ENCODE results near the gene CST2.

Gene CST2

DNA sequence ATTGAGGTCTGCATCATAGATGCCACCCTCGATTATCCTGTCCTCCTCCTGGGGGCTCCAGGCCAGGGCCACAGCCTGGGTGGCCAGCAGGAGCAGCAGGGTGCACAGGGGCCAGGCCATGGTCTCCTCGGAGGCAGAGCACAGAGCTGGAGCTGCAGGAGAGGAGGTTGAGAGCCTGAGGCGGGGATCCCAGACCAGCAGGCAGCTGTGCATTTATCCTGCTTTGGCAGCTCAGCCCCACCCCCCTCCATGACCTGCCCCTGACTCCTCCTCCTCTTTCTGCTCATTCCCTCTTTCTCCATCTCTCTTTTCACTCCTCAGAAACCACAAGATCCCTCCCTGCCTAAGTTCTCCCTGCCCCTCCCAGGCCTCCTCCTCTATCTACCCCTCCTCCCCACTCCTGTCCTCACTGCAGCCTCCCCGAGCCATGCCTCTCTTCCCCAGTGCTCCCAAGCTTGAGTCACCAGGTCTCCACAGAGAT, at the start of gene CST2:
TSS of gene CST2 (minus strand) at position 189 of the 481 bp plus-strand sequence. CDS start at position 120, 69 bp downstream.
- TF ChIP-seq, protein P1, sequence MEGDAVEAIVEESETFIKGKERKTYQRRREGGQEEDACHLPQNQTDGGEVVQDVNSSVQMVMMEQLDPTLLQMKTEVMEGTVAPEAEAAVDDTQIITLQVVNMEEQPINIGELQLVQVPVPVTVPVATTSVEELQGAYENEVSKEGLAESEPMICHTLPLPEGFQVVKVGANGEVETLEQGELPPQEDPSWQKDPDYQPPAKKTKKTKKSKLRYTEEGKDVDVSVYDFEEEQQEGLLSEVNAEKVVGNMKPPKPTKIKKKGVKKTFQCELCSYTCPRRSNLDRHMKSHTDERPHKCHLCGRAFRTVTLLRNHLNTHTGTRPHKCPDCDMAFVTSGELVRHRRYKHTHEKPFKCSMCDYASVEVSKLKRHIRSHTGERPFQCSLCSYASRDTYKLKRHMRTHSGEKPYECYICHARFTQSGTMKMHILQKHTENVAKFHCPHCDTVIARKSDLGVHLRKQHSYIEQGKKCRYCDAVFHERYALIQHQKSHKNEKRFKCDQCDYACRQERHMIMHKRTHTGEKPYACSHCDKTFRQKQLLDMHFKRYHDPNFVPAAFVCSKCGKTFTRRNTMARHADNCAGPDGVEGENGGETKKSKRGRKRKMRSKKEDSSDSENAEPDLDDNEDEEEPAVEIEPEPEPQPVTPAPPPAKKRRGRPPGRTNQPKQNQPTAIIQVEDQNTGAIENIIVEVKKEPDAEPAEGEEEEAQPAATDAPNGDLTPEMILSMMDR (IDR thresholded peaks at IDR 0.05; ENCODE audit: poor library complexity, severe bottlenecking): no peak
- DNase-seq (ENCODE audit: low spot score): no peak

GRCh38 chr20:23875606-23876237, 49.2 kb upstream of the CST2 start:
- H3K4me3 ChIP-seq (ENCODE audit: severe bottlenecking): no peak overlapping the region
- TF ChIP-seq, protein P1 (IDR thresholded peaks at IDR 0.05; ENCODE audit: poor library complexity, severe bottlenecking): no peak
- no peaks in the 10 kb centered on the region for H3K9me3 ChIP-seq (ENCODE audit: severe bottlenecking)
- H3K4me1 ChIP-seq (ENCODE audit: insufficient read depth, poor library complexity, severe bottlenecking): peaks cover 6% of the 10 kb centered on the region
- peaks cover 10% of the 10 kb centered on the region for H3K27me3 ChIP-seq (ENCODE audit: insufficient read depth, poor library complexity, severe bottlenecking)
- ATAC-seq (ENCODE audit: low read depth): no peak
- DNase-seq (ENCODE audit: low spot score): no peak
- H3K27ac ChIP-seq (ENCODE audit: poor library complexity, severe bottlenecking): no peak overlapping the region
- no peaks in the 10 kb centered on the region for H3K36me3 ChIP-seq (ENCODE audit: low read depth)

More for the DNA sequence above, at the start of gene CST2:
- H3K36me3 ChIP-seq (ENCODE audit: low read depth): no peaks in the 10 kb centered on the region
- H3K27ac ChIP-seq (ENCODE audit: poor library complexity, severe bottlenecking): no peak within 1 kb of the TSS
- no peaks in the 10 kb centered on the region for H3K4me1 ChIP-seq (ENCODE audit: insufficient read depth, poor library complexity, severe bottlenecking)
- no peaks in the 10 kb centered on the region for H3K27me3 ChIP-seq (ENCODE audit: insufficient read depth, poor library complexity, severe bottlenecking)
- H3K9me3 ChIP-seq (ENCODE audit: severe bottlenecking): no peaks in the 10 kb centered on the region
- ATAC-seq (ENCODE audit: low read depth): 0 out of 3 replicates have a peak, but pooled peaks have one; percentile 15
- no peak within 1 kb of the TSS for H3K4me3 ChIP-seq (ENCODE audit: severe bottlenecking)

- DNase-seq (ENCODE audit: low spot score): no peak
- Histone ChIP-seq H3K4me1 (ENCODE audit: insufficient read depth, poor library complexity, severe bottlenecking) (peaks cover under 1% of the 10 kb centered on the region), H3K27ac (ENCODE audit: poor library complexity, severe bottlenecking) (no peak overlapping the region), H3K36me3 (ENCODE audit: low read depth) (no peaks in the 10 kb centered on the region), H3K4me3 (ENCODE audit: severe bottlenecking) (no peak overlapping the region), H3K27me3 (ENCODE audit: insufficient read depth, poor library complexity, severe bottlenecking) (peaks cover 10% of the 10 kb centered on the region), H3K9me3 (ENCODE audit: severe bottlenecking) (no peaks in the 10 kb centered on the region)
- no peak for ATAC-seq (ENCODE audit: low read depth)
- TF ChIP-seq, protein P1 (IDR thresholded peaks at IDR 0.05; ENCODE audit: poor library complexity, severe bottlenecking): no peak
These were observed 48.2 kb upstream of the CST2 start for GRCh38 chr20:23874747-23875146.

DNA sequence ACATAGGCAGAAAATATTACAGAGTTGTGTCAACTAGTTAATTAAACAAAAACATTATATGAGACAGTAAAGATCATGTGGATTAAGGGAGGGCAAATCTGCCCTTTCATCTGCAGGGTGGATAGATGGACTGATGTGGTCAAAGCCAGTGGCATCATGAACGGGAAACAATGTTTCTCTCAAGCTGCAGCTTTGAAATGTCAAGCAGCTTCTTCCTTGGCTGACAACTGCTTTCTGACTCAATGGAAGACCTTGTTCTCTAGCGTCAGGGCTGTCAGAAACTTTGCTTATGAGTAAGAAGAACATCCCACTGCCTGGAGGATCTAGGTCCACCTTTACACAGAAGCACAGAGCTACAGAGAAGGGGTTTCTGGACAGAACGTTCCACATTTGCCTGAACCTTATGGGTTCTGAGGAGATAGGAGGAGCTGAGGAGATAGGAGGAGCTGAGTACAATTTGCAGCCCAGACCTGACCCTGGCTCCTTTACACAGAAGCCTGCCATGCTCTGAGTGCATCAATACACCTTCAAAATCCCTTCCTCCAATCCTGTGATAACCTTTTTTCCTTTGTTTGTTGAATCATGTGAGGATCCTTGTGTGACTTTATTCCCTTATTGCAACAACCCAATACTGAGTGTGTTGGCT, 47.0 kb upstream of the CST2 start:
- ATAC-seq (ENCODE audit: low read depth) (no peak), DNase-seq (ENCODE audit: low spot score) (no peak)
- no peak overlapping the region for H3K4me3 ChIP-seq (ENCODE audit: severe bottlenecking)
- TF ChIP-seq, protein P1 (IDR thresholded peaks at IDR 0.05; ENCODE audit: poor library complexity, severe bottlenecking): no peak
- H3K9me3 ChIP-seq (ENCODE audit: severe bottlenecking): no peaks in the 10 kb centered on the region
- H3K36me3 ChIP-seq (ENCODE audit: low read depth): no peaks in the 10 kb centered on the region
- no peaks in the 10 kb centered on the region for H3K4me1 ChIP-seq (ENCODE audit: insufficient read depth, poor library complexity, severe bottlenecking)
- no peak overlapping the region for H3K27ac ChIP-seq (ENCODE audit: poor library complexity, severe bottlenecking)
- H3K27me3 ChIP-seq (ENCODE audit: insufficient read depth, poor library complexity, severe bottlenecking): peaks cover 19% of the 10 kb centered on the region

- no peak for ATAC-seq (ENCODE audit: low read depth)
- H3K36me3 ChIP-seq (ENCODE audit: low read depth): no peaks in the 10 kb centered on the region
These were observed 45.5 kb upstream of the CST2 start for GRCh38 chr20:23872065-23872464.

More at GRCh38 chr20:23872065-23872464, 45.5 kb upstream of the CST2 start:
- no peak overlapping the region for H3K4me3 ChIP-seq (ENCODE audit: severe bottlenecking)
- no peaks in the 10 kb centered on the region for H3K4me1 ChIP-seq (ENCODE audit: insufficient read depth, poor library complexity, severe bottlenecking)
- peaks cover 26% of the 10 kb centered on the region for H3K27me3 ChIP-seq (ENCODE audit: insufficient read depth, poor library complexity, severe bottlenecking)
- DNase-seq (ENCODE audit: low spot score): no peak
- TF ChIP-seq, protein P1 (IDR thresholded peaks at IDR 0.05; ENCODE audit: poor library complexity, severe bottlenecking): no peak
- H3K9me3 ChIP-seq (ENCODE audit: severe bottlenecking): no peaks in the 10 kb centered on the region
- H3K27ac ChIP-seq (ENCODE audit: poor library complexity, severe bottlenecking): no peak overlapping the region

All from RWPE2 (cell line).